ENCODE results near the gene OBSCN.

DNA sequence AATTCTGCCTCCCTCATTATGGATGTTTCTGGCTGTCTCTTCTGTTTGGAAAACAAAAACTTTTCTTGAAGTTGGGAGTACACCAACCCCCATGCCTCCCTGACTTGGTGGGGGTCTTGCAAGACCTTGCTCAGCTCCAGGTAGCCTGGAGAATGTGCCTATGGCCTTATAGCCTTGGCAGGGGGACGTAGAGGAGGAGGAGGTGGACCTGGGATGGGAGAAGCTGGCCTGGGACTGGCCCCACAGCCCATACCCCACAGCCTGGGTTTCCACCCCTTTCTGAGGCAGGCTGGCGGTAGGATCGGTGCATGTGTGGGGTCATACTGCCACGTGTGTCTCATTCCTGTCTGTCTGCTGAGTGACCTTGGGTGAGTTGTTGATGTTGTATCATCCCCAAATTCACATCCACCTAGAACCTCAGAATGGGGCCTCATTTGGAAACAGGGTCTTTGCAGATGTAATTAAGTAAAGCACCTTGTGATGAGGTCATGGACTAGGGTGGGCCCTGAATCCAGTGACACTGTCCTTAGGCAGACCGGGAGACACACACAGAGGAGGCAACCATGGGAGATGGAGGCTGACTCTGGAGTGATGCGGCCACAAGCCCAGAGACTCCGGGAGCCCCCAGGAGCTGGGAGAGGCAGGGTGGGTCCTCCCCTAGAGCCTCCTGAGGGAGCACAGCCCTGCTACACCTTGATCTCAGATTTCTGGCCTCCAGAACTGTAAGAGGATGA is 18.5 kb downstream of the OBSCN start:
- no peak for TF ChIP-seq EP300 (IDR thresholded peaks at IDR 0.05; ENCODE audit: low read depth in 2 of 2, low read length in 2 of 2)
- no peak for TF ChIP-seq EP300 (CRISPR knock-in tag; IDR thresholded peaks at IDR 0.05; ENCODE audit: borderline replicate concordance)
- TF ChIP-seq ZNF558 (CRISPR knock-in tag; IDR thresholded peaks at IDR 0.05; ENCODE audit: borderline replicate concordance), result no peak
- no peak for TF ChIP-seq RBFOX2 (IDR thresholded peaks at IDR 0.05; ENCODE audit: low read depth, low read length)
- TF ChIP-seq MED13 (CRISPR knock-in tag; IDR thresholded peaks at IDR 0.05), result no peak
- TF ChIP-seq, protein P1, sequence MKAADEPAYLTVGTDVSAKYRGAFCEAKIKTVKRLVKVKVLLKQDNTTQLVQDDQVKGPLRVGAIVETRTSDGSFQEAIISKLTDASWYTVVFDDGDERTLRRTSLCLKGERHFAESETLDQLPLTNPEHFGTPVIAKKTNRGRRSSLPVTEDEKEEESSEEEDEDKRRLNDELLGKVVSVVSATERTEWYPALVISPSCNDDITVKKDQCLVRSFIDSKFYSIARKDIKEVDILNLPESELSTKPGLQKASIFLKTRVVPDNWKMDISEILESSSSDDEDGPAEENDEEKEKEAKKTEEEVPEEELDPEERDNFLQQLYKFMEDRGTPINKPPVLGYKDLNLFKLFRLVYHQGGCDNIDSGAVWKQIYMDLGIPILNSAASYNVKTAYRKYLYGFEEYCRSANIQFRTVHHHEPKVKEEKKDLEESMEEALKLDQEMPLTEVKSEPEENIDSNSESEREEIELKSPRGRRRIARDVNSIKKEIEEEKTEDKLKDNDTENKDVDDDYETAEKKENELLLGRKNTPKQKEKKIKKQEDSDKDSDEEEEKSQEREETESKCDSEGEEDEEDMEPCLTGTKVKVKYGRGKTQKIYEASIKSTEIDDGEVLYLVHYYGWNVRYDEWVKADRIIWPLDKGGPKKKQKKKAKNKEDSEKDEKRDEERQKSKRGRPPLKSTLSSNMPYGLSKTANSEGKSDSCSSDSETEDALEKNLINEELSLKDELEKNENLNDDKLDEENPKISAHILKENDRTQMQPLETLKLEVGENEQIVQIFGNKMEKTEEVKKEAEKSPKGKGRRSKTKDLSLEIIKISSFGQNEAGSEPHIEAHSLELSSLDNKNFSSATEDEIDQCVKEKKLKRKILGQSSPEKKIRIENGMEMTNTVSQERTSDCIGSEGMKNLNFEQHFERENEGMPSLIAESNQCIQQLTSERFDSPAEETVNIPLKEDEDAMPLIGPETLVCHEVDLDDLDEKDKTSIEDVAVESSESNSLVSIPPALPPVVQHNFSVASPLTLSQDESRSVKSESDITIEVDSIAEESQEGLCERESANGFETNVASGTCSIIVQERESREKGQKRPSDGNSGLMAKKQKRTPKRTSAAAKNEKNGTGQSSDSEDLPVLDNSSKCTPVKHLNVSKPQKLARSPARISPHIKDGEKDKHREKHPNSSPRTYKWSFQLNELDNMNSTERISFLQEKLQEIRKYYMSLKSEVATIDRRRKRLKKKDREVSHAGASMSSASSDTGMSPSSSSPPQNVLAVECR (CRISPR knock-in tag; IDR thresholded peaks at IDR 0.05; ENCODE audit: borderline replicate concordance), result no peak
- TF ChIP-seq POLR2AphosphoS5 (IDR thresholded peaks at IDR 0.05; ENCODE audit: low read depth, low read length), result no peak
- TF ChIP-seq, protein P2, sequence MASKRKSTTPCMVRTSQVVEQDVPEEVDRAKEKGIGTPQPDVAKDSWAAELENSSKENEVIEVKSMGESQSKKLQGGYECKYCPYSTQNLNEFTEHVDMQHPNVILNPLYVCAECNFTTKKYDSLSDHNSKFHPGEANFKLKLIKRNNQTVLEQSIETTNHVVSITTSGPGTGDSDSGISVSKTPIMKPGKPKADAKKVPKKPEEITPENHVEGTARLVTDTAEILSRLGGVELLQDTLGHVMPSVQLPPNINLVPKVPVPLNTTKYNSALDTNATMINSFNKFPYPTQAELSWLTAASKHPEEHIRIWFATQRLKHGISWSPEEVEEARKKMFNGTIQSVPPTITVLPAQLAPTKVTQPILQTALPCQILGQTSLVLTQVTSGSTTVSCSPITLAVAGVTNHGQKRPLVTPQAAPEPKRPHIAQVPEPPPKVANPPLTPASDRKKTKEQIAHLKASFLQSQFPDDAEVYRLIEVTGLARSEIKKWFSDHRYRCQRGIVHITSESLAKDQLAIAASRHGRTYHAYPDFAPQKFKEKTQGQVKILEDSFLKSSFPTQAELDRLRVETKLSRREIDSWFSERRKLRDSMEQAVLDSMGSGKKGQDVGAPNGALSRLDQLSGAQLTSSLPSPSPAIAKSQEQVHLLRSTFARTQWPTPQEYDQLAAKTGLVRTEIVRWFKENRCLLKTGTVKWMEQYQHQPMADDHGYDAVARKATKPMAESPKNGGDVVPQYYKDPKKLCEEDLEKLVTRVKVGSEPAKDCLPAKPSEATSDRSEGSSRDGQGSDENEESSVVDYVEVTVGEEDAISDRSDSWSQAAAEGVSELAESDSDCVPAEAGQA (IDR thresholded peaks at IDR 0.05; ENCODE audit: low read depth), result no peak
- TF ChIP-seq, protein P2 (CRISPR knock-in tag; IDR thresholded peaks at IDR 0.05; ENCODE audit: borderline replicate concordance), result no peak
- TF ChIP-seq, protein P3, sequence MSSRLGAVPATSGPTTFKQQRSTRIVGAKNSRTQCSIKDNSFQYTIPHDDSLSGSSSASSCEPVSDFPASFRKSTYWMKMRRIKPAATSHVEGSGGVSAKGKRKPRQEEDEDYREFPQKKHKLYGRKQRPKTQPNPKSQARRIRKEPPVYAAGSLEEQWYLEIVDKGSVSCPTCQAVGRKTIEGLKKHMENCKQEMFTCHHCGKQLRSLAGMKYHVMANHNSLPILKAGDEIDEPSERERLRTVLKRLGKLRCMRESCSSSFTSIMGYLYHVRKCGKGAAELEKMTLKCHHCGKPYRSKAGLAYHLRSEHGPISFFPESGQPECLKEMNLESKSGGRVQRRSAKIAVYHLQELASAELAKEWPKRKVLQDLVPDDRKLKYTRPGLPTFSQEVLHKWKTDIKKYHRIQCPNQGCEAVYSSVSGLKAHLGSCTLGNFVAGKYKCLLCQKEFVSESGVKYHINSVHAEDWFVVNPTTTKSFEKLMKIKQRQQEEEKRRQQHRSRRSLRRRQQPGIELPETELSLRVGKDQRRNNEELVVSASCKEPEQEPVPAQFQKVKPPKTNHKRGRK (CRISPR knock-in tag; IDR thresholded peaks at IDR 0.05), result no peak
- TF ChIP-seq, protein P4, sequence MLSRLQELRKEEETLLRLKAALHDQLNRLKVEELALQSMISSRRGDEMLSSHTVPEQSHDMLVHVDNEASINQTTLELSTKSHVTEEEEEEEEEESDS (CRISPR knock-in tag; IDR thresholded peaks at IDR 0.05; ENCODE audit: borderline replicate concordance), result no peak
- TF ChIP-seq, protein P5, sequence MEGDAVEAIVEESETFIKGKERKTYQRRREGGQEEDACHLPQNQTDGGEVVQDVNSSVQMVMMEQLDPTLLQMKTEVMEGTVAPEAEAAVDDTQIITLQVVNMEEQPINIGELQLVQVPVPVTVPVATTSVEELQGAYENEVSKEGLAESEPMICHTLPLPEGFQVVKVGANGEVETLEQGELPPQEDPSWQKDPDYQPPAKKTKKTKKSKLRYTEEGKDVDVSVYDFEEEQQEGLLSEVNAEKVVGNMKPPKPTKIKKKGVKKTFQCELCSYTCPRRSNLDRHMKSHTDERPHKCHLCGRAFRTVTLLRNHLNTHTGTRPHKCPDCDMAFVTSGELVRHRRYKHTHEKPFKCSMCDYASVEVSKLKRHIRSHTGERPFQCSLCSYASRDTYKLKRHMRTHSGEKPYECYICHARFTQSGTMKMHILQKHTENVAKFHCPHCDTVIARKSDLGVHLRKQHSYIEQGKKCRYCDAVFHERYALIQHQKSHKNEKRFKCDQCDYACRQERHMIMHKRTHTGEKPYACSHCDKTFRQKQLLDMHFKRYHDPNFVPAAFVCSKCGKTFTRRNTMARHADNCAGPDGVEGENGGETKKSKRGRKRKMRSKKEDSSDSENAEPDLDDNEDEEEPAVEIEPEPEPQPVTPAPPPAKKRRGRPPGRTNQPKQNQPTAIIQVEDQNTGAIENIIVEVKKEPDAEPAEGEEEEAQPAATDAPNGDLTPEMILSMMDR (CRISPR knock-in tag; IDR thresholded peaks at IDR 0.05), result no peak
